Ascending aorta (tissue), 2 donors: ENCODE results near the gene STX11. TPM values are rescaled to one million over a fixed set of nuclear protein-coding genes. Genes with fewer than 3 reads are reported as not detected.
A peak's percentile ranks its signal among the peaks of the same experiment; 100 is the strongest.

ENCODE experiments used
- DNase-seq, 2 donors: peaks; one replicate each; pipeline ENCODE4 v3.0.0-alpha.2; 2019; ENCODE audit warnings: low spot score in 2 of 2
- H3K27ac ChIP-seq, 2 donors: fragments of 200-600 bp; sonication (generic); one replicate each; pipeline ENCODE4 v1.5.1; 2016 to 2017; ENCODE audit warnings: mild to moderate bottlenecking in 1 of 2
- H3K27me3 ChIP-seq: fragments of 200-600 bp; sonication (generic); one replicate; pipeline ENCODE4 v1.5.1; 2017
- H3K36me3 ChIP-seq, 2 donors: fragments of 200-600 bp; sonication (generic); one replicate each; pipeline ENCODE4 v1.5.1; 2016
- H3K4me1 ChIP-seq, 2 donors: fragments of 200-600 bp; sonication (generic); one replicate each; pipeline ENCODE4 v1.5.1; 2016 to 2017; ENCODE audit warnings: mild to moderate bottlenecking in 1 of 2
- H3K4me3 ChIP-seq, 2 donors: fragments of 200-600 bp; sonication (generic); one replicate each; pipeline ENCODE4 v1.5.1; 2016 to 2017; ENCODE audit warnings: mild to moderate bottlenecking in 1 of 2
- H3K9me3 ChIP-seq, 2 donors: fragments of 200-600 bp; sonication (generic); one replicate each; pipeline ENCODE4 v1.5.1; 2016
- intact Hi-C: fragments of 100-400 bp; cut with DNase I; formaldehyde crosslinking; loops from one replicate; pipeline ENCODE4 v1.15.1; 2023
- total RNA-seq: library from RNA; depleted of rRNA; stranded (reverse); fragments of >200 nt; gene quantifications from one replicate; pipeline ENCODE4 v1.1.0, GENCODE V29; 2016
- TF ChIP-seq, protein P1 (sequence below), 3 experiments: fragments of 200-600 bp in 2 of 3; fragments of 450-650 bp in 1 of 3; sonication (generic) in 2 of 3; IDR thresholded peaks; one replicate each; pipeline ENCODE4 v1.5.1; 2016 to 2019; ENCODE audit warnings: antibody characterized with exemption in 3 of 3, mild to moderate bottlenecking in 1 of 3, moderate library complexity in 1 of 3

STX11 gene
- total RNA-seq, 1 donor from 2014 or later: 29.5 TPM

DNA sequence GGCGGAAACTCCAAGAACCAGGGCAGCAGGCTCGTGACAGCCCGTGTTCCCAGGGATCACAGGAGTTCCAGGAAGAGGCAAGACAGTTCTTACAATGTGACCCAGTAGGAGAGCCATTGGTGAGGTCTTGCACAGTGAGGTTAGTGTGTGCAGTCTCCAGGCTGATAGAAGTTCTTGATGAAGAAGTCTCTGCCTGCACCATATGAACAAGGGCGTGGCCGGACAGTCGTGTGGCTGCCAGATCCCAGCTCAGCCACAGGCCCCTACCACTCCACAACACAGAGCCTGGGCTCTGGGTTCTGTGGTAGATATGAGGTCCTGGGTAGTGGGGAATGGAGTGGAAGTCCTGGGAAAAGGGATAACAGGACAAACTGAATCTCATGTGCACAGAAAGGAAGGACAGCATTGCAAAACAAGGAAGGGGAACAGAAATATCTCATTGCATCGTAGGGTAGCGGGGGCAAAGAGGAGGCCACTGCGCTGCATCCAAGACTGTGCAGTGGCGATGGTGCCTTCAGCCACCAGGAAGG, 65.2 kb downstream of the STX11 start:
- DNase-seq: no peak
- H3K9me3 ChIP-seq: no peaks in the 10 kb centered on the region
- intact Hi-C loops: loop anchor here (5.0 kb wide), 3 partner anchors 63 to 1522 kb away; partner anchors contain the start of genes EPM2A and STX11
- H3K4me1 ChIP-seq: peaks cover 0 to 10% of the 10 kb centered on the region in 2 donors
- no peaks in the 10 kb centered on the region for H3K27me3 ChIP-seq
- no peaks in the 10 kb centered on the region for H3K36me3 ChIP-seq
- H3K4me3 ChIP-seq: peak overlapping the region; percentile 76 to 79
- peak overlapping the region; percentile 88 to 93 for H3K27ac ChIP-seq
- TF ChIP-seq, protein P1, sequence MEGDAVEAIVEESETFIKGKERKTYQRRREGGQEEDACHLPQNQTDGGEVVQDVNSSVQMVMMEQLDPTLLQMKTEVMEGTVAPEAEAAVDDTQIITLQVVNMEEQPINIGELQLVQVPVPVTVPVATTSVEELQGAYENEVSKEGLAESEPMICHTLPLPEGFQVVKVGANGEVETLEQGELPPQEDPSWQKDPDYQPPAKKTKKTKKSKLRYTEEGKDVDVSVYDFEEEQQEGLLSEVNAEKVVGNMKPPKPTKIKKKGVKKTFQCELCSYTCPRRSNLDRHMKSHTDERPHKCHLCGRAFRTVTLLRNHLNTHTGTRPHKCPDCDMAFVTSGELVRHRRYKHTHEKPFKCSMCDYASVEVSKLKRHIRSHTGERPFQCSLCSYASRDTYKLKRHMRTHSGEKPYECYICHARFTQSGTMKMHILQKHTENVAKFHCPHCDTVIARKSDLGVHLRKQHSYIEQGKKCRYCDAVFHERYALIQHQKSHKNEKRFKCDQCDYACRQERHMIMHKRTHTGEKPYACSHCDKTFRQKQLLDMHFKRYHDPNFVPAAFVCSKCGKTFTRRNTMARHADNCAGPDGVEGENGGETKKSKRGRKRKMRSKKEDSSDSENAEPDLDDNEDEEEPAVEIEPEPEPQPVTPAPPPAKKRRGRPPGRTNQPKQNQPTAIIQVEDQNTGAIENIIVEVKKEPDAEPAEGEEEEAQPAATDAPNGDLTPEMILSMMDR (IDR thresholded peaks at IDR 0.05): no peak

DNA sequence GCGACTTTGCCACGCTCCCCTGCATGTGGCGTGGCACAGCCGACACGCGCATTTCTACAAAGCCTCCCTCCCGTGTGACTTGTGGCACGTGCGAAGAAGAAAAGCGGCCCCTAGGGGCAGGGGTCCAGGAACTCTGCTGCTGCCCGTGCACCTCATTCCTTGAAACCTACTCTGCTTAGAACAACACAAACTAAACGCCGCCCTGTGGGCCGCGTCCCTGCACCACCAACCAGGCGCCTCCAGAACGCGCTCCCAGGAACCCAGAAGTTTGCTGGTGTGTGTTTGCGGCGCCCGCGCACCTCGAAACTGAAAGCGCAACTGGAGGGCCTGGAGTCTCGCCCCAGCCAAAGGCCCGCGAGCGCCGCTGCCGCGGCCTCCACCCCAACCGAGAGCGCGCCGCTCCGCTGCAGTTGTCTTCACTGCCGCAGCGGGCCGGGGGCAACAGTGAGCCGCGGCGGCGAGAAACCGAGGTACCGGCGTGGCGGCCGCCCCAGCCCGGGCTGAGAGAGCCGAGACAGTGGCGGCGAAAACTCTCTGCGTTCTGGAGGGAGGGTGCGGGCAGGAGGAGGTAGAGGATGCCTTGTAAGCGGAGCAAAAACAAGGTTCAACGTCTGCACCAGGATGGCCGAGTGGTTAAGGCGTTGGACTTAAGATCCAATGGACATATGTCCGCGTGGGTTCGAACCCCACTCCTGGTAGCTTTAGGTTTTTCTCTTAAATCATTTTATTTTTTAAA, 65.8 kb downstream of the STX11 start:
- H3K4me3 ChIP-seq: peak overlapping the region; percentile 76 to 79
- H3K4me1 ChIP-seq: peaks cover 0 to 10% of the 10 kb centered on the region in 2 donors
- H3K27ac ChIP-seq: peak overlapping the region; percentile 88 to 93
- peak; percentile 70 to 97 for DNase-seq
- no peaks in the 10 kb centered on the region for H3K27me3 ChIP-seq
- TF ChIP-seq, protein P1 (IDR thresholded peaks at IDR 0.05): peak; percentile 62 to 81 (median 71)
- H3K9me3 ChIP-seq: no peaks in the 10 kb centered on the region
- intact Hi-C loops: loop anchor here (1.0 to 5.0 kb wide), 9 partner anchors 51 to 1521 kb away; partner anchors contain the start of genes EPM2A, SF3B5 and STX11
- no peaks in the 10 kb centered on the region for H3K36me3 ChIP-seq

DNA sequence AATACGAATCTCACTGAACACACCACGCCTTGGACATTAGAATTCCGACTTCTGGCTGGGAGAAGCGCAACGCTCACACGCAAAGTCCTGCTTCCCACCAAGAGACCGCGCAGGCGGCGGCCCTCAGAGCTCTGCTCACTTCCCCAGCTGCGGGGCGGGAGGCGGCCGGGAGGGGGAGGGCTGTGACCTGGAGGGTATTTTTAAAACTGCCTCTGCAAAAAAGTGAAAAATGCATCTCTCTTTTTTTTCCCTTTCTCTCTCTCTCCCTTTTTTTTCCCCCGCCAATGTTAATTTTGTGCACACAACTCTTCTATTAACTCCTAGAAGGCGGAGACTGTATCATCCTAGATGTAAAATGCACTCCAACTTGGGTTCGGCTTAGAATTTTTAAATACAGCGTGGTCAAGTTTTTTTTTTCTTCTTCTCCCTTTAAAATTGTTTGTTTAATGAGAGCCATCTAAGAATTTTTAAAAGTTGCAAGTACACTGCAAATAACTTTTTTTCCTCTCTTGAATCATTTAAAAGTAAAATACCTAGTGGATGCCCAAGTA, 66.4 kb downstream of the STX11 start:
- Histone ChIP-seq H3K27ac (peak overlapping the region; percentile 88 to 93), H3K9me3 (no peaks in the 10 kb centered on the region), H3K36me3 (no peaks in the 10 kb centered on the region), H3K4me1 (peaks cover 0 to 10% of the 10 kb centered on the region in 2 donors), H3K27me3 (no peaks in the 10 kb centered on the region), H3K4me3 (peak overlapping the region; percentile 76 to 79)
- no peak for DNase-seq
- TF ChIP-seq, protein P1 (IDR thresholded peaks at IDR 0.05): peak; percentile 1 to 32 (median 27)
- intact Hi-C loops: loop anchor here (1.0 to 5.0 kb wide), 9 partner anchors 50 to 1521 kb away; partner anchors contain the start of genes EPM2A, SF3B5 and STX11

DNA sequence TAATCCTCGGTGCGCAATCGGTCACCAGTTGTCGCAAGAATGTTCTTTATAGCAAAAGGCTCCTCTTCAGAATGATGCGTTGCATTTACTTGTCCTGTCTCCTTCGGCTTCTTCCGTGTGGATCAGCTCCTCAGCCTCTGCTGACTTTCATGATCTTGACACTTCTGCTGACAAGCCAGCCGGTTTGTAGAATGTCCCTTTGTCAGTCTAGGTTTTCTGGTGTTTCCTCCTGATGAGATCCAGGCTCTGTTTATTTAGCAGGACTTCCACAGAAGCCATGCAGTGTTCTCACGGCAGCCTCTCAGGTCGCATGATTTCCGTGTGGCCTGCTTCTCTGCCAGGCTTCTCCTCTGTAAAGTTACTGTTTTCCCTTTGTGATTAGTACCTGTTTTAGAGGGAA, 66.9 kb downstream of the STX11 start:
- TF ChIP-seq, protein P1 (IDR thresholded peaks at IDR 0.05): no peak
- H3K9me3 ChIP-seq: no peaks in the 10 kb centered on the region
- no peaks in the 10 kb centered on the region for H3K36me3 ChIP-seq
- H3K27ac ChIP-seq: peak overlapping the region; percentile 88 to 93
- no peaks in the 10 kb centered on the region for H3K27me3 ChIP-seq
- H3K4me1 ChIP-seq: peaks cover 0 to 10% of the 10 kb centered on the region in 2 donors
- intact Hi-C loops: loop anchor here (2.0 to 5.0 kb wide), 8 partner anchors 50 to 1520 kb away; partner anchors contain the start of genes EPM2A, SF3B5 and STX11
- peak overlapping the region; percentile 76 to 79 for H3K4me3 ChIP-seq
- no peak for DNase-seq

DNA sequence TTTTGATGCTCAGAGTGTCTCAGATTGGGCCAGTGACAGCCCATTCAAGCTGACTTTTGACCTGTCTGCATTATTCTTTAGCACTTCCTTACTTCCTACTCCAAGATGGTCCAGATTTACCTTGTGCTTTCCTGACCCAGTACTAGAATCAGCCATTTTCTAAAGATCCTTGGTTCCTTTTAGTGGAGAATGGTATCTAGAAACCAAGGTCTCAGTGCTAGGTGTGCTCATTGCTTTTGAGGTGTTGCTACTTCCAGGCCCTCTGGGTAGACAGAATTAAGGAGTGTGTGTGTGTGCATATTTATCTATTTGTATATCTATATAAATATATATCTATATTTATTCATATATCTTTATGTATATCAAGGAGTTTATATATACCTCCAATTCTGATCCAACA, 67.5 kb downstream of the STX11 start:
- DNase-seq: no peak
- no peak overlapping the region for H3K4me3 ChIP-seq
- no peaks in the 10 kb centered on the region for H3K36me3 ChIP-seq
- H3K27ac ChIP-seq: peak overlapping the region; percentile 88 to 93
- TF ChIP-seq, protein P1 (IDR thresholded peaks at IDR 0.05): no peak
- intact Hi-C loops: loop anchor here (2.0 to 5.0 kb wide), 8 partner anchors 49 to 1520 kb away; partner anchors contain the start of genes EPM2A, SF3B5 and STX11
- H3K27me3 ChIP-seq: no peaks in the 10 kb centered on the region
- H3K9me3 ChIP-seq: no peaks in the 10 kb centered on the region
- peaks cover 0 to 10% of the 10 kb centered on the region in 2 donors for H3K4me1 ChIP-seq
